GM18505 (cell line): Measurements from ENCODE around the gene ZXDA.
"Not testable (repeated sequence)": the region's sequence is repeated elsewhere in the genome, so short reads cannot be mapped to it uniquely, and the experiment has no call there.

Experiments used
- ATAC-seq: cut with Tn5 transposase; IDR thresholded peaks from one replicate; pipeline ENCODE4 v1.9.1; 2021; ENCODE audit not compliant: unreplicated experiment
- POLR2A ChIP-seq: IDR thresholded peaks from 4 replicates; pipeline ENCODE4 v1.6.1; 2011; ENCODE audit warnings: borderline replicate concordance; ENCODE audit not compliant: insufficient read depth, insufficient read length; ENCODE audit errors: extremely low read depth

Gene ZXDA, protein sequence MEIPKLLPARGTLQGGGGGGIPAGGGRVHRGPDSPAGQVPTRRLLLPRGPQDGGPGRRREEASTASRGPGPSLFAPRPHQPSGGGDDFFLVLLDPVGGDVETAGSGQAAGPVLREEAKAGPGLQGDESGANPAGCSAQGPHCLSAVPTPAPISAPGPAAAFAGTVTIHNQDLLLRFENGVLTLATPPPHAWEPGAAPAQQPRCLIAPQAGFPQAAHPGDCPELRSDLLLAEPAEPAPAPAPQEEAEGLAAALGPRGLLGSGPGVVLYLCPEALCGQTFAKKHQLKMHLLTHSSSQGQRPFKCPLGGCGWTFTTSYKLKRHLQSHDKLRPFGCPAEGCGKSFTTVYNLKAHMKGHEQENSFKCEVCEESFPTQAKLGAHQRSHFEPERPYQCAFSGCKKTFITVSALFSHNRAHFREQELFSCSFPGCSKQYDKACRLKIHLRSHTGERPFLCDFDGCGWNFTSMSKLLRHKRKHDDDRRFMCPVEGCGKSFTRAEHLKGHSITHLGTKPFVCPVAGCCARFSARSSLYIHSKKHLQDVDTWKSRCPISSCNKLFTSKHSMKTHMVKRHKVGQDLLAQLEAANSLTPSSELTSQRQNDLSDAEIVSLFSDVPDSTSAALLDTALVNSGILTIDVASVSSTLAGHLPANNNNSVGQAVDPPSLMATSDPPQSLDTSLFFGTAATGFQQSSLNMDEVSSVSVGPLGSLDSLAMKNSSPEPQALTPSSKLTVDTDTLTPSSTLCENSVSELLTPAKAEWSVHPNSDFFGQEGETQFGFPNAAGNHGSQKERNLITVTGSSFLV

DNA sequence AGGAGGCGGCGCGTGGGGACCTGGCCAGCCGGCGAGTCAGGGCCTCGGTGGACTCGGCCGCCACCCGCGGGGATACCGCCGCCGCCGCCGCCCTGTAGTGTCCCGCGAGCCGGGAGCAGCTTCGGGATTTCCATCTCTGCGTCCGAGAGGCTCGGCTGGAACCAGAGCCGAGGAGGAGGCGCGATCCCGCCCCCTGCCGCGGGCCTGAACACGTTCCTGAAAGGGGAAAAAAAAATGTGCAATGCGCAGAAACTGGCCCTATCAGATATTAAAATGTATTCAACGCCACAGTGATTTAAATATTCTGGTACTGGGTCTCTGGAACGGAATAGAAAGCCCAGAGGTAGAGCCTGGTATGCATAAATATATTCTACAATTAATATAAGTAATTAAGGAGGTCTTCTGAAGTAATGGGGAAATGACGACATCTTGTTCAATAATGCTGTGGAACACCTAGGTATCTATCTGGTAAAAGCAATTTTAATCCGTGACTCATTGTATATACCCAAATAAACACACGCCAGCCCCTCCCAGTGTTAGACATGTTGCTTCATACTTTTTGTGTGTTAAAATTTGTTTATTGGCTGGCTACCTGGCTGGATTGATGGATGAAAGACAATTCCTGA lies at the start of gene ZXDA:
Gene ZXDA (minus strand): TSS at position 172 of the 626 bp plus-strand sequence. CDS start 38 bp downstream, at position 134.
- ATAC-seq: peak; percentile 68

DNA sequence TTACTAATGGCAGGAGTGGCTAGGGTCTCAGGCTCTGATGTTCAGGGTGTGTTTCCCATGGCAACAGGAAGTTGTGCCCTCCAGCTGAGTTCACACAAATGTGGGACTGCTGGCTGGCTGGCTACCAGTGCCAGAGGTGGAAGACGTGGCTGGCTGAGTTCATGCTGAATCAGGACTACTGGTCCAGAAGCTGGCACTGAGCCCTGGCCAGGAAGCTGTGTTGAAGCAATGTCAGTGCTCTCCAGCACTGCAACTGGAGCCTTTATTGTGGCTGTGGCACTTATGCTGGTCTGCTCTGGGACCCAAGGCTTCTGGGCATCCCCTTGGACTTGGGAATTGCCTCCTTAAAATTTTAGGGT lies 42.0 kb upstream of the ZXDA start:
- ATAC-seq: no peak

DNA sequence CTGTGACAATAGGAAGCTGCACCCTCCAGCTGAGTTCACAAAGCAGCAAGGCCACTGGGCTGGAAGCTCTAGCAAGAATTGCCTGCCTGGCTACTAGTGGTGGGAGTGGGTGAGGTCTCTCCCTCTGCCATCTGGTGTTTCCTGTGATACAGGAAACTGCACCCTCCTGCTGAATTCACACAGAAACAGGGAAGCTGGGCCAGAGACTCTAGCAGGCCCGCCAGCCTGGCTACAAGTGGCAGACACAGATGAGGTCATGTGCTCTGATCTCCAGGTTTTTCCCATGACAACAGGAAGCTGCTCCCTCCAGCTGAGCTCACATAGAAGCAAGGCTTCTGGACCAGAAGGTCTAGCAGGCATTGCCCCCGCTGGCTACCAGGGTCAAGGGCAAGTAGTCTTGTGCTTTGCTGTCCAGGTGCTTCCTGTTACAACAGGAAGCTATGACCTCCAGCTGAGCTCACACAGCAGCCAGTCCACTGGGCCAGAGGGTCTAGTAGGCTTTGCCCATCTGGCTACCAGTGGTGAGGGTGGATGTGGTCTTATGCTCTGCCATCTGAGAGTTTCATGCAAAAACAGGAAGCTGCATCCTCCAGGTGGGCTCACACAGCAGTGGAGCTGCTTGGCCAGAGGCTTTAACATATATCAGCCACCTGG lies 41.5 kb upstream of the ZXDA start:
- ATAC-seq: no peak
- no peak for TF ChIP-seq POLR2A

More for the DNA sequence above, 42.0 kb upstream of the ZXDA start:
- TF ChIP-seq POLR2A: no peak

DNA sequence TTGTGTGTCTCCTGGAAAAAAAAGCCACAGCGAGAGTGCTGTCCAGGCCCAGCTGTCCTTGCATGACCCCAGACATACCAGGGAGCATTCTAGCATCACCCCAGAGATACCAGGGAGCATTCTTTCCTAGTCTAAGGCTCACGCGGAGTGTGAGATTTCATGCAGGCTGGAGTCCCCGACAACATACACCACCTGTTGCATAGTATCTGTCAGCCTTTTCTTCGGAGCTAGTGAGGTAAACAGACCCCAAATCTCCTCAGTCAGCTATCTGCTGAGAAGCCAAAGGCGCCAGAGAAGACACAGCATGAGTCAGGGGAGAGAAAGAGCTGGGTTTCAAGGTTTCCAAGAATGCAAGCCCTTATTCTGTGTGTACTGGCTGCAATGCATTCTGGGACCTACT lies 23.1 kb upstream of the ZXDA start:
- no peak for ATAC-seq

GRCh38 chrX:57932266-57932665 lies 22.0 kb upstream of the ZXDA start:
- no peak for TF ChIP-seq POLR2A
- no peak for ATAC-seq

More for the DNA sequence above, 23.1 kb upstream of the ZXDA start:
- TF ChIP-seq POLR2A: no peak

DNA sequence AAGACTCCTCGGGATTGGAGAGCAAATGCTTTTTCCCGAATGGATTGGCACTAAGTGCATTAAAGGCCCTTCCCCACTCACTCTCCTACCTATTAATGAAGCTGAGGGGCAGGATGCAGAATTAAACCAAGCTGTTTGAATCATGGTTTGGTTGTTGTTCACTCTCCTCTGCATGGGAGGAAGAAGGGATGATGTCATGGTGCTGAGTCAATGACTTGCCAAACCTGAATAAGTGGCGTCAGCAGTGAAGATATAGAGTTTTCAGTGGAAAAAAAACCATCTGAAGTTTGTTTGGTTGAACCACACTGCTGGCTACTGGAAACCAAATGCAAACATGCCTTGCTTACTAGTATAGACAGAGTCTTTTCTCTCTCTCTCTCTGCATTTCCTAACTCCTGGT lies 19.8 kb upstream of the ZXDA start:
- ATAC-seq: no peak
- no peak for TF ChIP-seq POLR2A

GRCh38 chrX:57929373-57929772 lies 19.1 kb upstream of the ZXDA start:
- ATAC-seq: no peak
- TF ChIP-seq POLR2A: no peak

GRCh38 chrX:57925806-57926205 lies 15.5 kb upstream of the ZXDA start:
- no peak for ATAC-seq
- no peak for TF ChIP-seq POLR2A

GRCh38 chrX:57918750-57919436 lies 8.6 kb upstream of the ZXDA start:
- ATAC-seq: no peak
- no peak for TF ChIP-seq POLR2A

DNA sequence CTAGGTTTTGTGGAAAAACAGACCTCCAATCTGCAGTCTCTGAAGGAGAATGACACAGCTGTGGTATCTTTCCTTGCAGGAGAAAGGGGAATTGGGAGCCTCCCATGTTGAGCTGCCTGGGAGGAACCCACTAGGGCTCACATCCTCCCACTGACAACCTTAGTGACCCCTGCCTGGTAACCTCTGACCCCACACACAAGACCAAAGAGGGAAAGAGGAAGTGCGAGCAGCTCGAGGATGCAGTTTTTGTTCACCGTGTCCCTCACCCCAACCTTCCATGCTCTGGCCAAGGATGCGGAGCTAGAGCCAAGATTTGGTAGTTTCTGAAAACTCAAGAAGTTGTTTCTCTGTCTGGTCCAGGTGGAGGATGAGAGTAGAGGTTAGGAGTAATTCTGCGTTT lies 5.4 kb upstream of the ZXDA start:
- no peak for TF ChIP-seq POLR2A
- ATAC-seq: no peak

DNA sequence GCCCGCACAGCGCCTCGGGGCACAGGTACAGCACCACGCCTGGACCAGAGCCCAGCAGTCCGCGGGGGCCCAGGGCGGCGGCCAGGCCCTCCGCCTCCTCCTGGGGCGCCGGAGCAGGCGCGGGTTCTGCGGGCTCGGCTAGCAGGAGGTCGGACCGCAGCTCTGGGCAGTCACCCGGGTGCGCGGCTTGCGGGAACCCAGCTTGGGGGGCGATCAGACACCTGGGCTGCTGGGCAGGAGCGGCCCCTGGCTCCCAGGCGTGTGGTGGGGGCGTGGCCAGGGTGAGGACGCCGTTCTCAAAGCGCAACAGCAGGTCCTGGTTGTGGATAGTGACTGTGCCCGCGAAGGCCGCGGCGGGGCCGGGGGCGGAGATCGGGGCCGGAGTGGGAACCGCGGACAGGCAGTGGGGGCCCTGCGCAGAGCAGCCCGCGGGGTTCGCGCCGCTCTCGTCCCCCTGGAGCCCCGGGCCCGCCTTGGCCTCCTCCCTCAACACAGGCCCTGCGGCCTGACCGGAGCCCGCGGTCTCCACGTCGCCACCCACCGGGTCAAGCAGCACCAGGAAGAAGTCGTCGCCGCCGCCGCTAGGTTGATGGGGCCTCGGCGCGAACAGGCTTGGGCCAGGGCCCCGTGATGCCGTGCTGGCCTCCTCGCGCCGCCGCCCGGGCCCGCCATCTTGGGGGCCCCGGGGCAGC lies 517 bp downstream of the ZXDA start:
- peak; percentile 80 for ATAC-seq

- ATAC-seq: not testable (repeated sequence)
These were observed 1.2 kb downstream of the ZXDA start for GRCh38 chrX:57908972-57909594.

DNA sequence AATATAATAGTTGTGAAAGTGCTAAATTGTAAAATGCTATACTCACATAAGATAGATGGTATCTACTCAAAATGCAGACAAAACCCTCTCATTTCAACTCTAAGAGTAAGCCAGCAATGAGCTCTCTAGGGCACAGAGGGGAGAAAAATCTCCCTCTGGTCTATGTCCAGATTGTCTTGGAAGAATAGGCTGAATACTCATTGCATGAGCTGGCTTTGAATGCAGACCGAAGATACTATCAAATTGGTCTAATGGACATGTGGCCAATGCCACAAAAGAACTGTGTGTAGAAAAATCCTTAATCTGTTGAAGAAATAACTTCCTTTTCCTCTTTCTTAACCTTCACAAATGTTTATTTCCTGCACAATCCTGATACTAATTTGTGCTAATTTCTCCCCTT lies 3.5 kb downstream of the ZXDA start:
- no peak for ATAC-seq

More for the DNA sequence above, 3.5 kb downstream of the ZXDA start:
- no peak for TF ChIP-seq POLR2A
